NCI-H146 treated with DMSO at 0.1 percent for 48 hours (cell line): ENCODE data around the gene CTAG1B.
"Not testable (repeated sequence)": the region's sequence is repeated elsewhere in the genome, so short reads cannot be mapped to it uniquely, and the experiment has no call there.

Source experiments
- DNase-seq: peaks from one replicate; lab custom pipeline; 2025; ENCODE audit not compliant: unreplicated experiment; lab: John Stamatoyannopoulos, UW

CTAG1B gene

DNA sequence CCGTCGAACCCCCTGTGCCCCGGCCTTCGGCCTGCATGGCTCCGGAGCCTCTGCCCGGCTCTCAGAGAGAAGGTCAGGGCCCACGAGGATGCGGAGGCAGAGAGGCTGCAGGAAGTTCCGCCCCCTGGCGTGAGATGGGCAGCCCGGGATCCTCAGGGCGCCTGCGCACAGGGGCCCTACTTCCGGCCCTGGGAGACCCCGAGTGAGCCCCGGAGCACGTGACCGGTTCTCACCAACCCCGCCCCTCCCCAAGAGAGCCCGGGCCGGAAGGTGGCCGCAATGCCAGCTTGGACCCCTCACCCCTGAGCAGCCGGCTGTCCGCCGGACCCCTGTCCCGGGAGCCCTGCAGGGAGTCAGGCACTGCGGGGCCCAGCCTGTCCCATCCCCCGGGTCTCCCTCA lies at the start of gene CTAG1B:
Gene CTAG1B, minus strand, starts transcription at position 101 of the 400 bp plus-strand sequence. Its CDS starts 64 bp downstream, at position 37.
- DNase-seq, result not testable (repeated sequence)

GRCh38 chrX:154661899-154662298 lies 42.8 kb upstream of the CTAG1B start:
- DNase-seq, result no peak

GRCh38 chrX:154661170-154661569 lies 42.1 kb upstream of the CTAG1B start:
- no peak for DNase-seq

DNA sequence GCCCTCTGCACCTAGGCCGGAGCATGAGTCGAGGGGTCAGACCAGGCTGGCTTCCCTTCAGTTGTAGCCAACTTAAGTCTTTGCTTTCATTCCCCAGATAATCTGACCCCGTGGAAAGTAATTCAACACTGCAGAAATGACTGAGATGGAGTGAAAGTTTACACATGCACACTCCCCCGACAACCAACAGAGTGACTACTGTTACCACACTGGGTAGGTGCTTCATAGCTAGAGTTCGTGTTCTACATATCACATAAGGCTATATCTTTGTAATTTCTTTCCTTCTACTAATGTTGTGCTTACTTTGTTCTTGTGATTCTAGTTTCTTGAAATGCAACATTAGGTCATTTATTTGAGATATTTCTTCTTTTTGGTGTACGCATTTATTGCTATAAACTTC lies 41.5 kb upstream of the CTAG1B start:
- no peak for DNase-seq

GRCh38 chrX:154658957-154659356 lies 39.9 kb upstream of the CTAG1B start:
- DNase-seq, result no peak

- DNase-seq, result no peak
These were observed 39.1 kb upstream of the CTAG1B start for GRCh38 chrX:154658187-154658586.

DNA sequence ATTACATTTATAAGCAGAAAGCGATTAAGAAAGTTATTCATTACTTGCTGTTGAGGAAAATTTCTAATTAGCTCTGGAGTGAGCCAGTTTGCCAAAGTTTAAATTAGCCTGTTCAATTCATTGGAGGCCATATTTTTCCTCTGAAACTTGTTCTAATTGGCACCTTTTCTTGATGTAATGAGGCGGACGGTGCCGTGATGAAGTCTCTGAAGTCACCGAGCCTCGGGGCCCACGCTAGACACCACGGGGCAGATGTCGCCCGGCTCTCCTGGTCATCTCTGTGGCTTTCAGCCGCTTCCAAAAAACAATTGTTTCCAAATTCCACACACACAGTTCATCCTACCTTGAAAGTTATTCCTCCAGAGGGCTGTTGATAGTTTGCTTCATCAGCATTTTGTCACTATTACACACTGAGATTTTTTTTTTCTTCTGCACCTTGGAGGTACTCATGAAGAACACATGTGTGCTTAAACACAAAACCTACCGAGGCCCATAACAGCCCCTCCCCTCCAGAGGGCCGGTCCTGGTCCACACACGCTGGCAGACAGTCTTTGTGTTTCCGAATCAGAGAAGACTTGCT lies 38.2 kb upstream of the CTAG1B start:
- no peak for DNase-seq

- no peak for DNase-seq
These were observed 36.7 kb upstream of the CTAG1B start for GRCh38 chrX:154655786-154656185.

DNA sequence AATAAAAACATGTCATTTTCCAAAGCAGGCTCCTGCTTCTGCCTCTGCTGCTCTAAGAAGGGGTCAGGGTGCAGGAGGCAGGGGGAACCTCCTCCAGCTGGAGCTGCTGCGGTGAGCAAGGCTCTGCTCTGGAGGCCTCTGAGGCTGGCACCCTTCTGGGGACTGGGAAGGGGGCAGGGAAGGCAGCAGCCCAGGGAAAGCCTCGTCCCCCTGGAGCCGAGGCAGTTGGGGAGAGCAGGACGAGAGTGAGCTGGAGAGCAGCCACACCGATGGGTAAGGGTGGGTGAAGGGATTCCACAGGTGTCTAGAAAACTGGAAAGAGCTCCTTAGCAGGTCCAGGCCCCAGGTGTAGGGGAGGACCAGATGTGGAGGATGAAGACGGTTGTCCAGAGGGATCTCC lies 36.3 kb upstream of the CTAG1B start:
- no peak for DNase-seq

- no peak for DNase-seq
These were observed 35.8 kb upstream of the CTAG1B start for GRCh38 chrX:154654925-154655324.

DNA sequence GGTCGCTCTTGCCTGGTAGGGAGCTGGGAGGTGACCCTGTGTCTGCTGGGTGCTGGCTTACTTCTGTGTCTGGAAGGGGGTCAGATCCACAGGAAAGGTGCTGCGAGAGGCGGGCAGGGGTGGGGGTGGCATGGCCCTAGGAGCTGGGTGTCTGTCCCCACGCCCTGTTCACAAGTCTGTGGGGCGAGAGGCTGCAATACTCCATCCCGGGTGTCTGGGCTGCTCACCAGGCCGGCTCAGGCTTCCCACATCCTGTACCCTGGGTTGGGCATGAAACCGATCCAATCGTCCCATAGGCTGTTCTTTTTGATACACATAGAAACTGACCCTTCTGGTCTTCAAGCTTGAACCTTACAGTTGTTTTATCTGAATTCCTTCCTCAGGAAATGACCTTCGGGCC lies 35.3 kb upstream of the CTAG1B start:
- DNase-seq, result no peak

- not testable (repeated sequence) for DNase-seq
These were observed 34.3 kb upstream of the CTAG1B start, which contains the start of gene CTAG2 for GRCh38 chrX:154653413-154653812. Gene CTAG2, minus strand, starts transcription at chrX:154653579. Its CDS starts 64 bp downstream, at chrX:154653515.

DNA sequence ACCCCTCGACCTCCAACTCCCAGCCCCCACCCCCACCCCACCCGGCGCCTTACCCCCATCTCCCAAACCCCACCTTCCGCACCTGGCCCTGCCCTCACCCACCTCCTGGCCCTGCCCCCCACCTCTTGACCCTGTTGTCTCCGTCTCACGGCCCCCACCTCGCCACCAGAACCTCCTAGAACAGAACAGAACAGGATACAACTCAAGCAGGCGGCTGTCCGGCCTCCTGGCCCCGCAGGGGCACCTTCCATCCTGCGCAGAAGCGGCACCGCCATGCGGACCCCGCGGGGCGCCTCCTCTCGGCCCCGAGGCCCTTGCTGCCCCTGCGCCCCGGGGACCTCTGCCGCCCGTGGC lies 33.9 kb upstream of the CTAG1B start:
- no peak for DNase-seq

GRCh38 chrX:154652311-154653047 lies 33.4 kb upstream of the CTAG1B start:
- DNase-seq, result no peak

- DNase-seq, result no peak
These were observed 31.1 kb upstream of the CTAG1B start for GRCh38 chrX:154650221-154650510.

GRCh38 chrX:154649503-154650220 lies 30.6 kb upstream of the CTAG1B start:
- no peak for DNase-seq

DNA sequence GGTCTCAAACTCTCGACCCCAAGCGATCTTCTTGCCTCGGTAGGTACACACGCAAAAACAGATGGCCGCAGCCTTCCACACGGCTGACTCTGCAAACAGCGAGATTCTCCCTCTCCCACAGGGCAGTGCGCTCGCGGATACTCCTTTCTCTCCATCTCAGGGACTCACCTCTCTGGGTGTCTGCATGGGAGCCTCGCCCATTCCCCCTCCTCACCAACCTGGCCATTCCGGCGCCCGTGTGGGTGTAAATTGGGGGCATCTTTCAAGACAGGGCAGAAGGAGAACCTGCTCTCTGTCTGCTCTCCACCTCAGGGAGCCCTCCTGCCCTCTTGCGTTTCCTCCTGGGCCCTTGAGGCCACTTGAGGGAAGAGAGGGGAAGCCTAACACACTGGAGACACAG lies 29.8 kb upstream of the CTAG1B start:
- DNase-seq, result no peak

DNA sequence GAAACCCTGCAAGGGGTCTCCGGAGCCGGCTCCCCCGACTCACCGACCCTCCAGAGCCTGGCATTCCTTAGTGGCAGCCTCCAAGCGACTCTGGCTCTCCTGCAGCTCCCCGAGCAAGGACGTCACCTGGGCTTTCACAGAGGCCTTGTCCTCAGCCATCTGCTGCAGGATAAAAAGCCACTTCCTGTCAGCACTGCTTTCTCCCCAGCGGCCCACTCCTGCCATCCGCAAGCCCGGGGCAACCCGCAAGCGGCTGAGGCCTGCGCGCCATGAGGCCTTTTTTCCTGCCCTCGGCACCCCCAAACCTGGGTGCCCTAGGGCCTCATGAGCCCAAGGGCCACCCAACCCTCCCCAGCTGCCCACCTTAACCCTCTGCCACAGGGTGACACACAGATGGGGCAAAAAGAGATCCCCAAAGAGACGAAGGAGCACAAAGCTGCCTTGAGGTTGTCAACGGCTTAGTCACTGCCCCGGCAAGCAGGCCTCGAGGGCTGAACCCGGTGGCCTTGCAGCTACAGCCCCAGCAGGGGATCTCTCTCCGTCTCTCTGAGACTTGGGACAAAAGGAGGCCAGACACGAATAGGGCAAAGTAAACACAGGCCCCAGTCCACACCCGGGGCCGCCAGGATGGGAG lies 26.8 kb upstream of the CTAG1B start:
- DNase-seq, result not testable (repeated sequence)

- not testable (repeated sequence) for DNase-seq
These were observed 24.6 kb upstream of the CTAG1B start for GRCh38 chrX:154643708-154644107.

DNA sequence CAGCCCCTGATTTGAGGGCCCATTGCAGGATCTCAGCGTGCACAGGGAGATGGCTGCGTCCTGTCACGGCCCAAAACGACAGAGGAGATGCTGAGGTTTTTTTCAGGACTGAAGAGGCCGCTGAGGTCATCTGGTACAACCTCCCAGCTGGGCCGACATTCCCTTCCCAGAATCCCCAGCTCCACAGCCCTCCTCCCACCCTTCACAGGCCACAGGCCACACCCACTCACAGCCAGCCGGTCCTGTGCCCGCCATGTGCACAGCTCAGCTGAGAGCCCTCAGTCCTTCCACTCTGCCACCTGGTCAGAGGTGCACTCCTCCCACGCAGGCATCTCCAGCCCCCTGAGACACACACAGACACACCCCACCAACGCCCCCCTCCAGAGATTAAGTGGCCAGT lies 22.7 kb upstream of the CTAG1B start:
- not testable (repeated sequence) for DNase-seq

DNA sequence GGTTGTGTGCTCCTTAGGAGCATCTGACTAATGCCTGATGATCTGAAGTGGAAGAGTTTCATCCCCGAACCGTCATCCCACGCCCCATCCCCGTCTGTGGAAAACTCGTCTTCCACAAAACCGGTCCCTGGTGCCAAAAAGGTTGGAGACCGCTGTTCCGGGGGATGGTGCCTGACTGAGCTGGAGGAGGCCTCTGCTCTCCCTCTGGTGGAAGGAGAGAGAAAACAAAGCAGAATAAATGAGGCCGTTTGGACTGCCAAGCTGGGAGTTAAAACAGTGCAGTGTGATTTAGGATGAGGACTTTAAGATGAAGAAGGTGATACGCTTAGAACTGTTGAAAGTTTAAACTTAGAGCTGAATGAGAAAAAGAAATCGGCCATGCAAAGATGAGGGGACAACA lies 14.6 kb upstream of the CTAG1B start:
- not testable (repeated sequence) for DNase-seq

DNA sequence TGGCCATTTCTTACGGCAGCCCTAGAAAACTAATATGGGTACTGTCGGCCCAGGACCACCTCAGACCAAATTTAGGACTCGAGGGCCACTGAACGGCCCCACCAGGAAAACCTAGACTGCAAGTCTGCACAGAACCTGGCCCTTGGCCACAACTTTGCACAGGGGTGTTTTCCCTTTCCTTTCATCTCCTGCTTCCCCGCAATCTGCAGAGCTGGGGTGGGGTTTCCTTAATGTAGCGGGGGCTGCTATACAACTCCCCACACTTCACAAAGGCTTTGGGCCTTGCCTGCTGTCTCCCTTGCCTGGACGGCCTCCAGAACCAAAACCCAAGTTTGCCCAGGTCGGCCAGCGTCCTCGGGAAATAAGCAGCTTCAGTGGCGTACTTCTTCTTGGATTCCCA lies 11.9 kb upstream of the CTAG1B start:
- not testable (repeated sequence) for DNase-seq
